HepG2 (cell line): Measurements from ENCODE around the gene PDGFD. TPM values are rescaled to one million over a fixed set of nuclear protein-coding genes. Genes with fewer than 3 reads are reported as not detected.

Experiments used
- ATAC-seq: fragments of 200-7000 bp; cut with Tn5 transposase; 3 replicates; pipeline ENCODE4 v1.9.1; 2020; ENCODE audit warnings: mild to moderate bottlenecking, moderate library complexity
- BruUV-seq: library from RNA; stranded (reverse); fragments of 400-500 nt; replicated peaks from 2 replicates; lab custom pipeline; 2021; lab: Mats Ljungman, UMichigan
- CTCF ChIA-PET: fragments of 300-600 bp; formaldehyde crosslinking; extraction: SDS; loops from one replicate; lab custom pipeline; 2021; ENCODE audit warnings: low total read pairs, inconsistent platforms, low intra/inter-chr PET ratio; lab: Yijun Ruan, JAX
- POLR2A ChIA-PET: fragments of 350-600 bp; sonication (Branson Sonifier 250); formaldehyde crosslinking; loops from one replicate; lab custom pipeline; 2020; ENCODE audit warnings: antibody characterized with exemption, inconsistent platforms; lab: Yijun Ruan, JAX
- DNase-seq: peaks from one replicate; pipeline ENCODE4 v3.0.0-alpha.2; 2015; ENCODE audit warnings: low spot score
- FAIRE-seq: peaks from 3 replicates; lab custom pipeline; 2011; peaks lifted over from hg19 to GRCh38; lab: Jason Lieb, UNC
- H2AFZ ChIP-seq: one replicate; pipeline ENCODE4 v1.6.1; 2011; ENCODE audit warnings: low read length, inconsistent platforms
- H3K27ac ChIP-seq: fragments of 300-600 bp; 3 replicates; pipeline ENCODE4 v1.8.0; 2011; ENCODE audit warnings: mixed run types, mild to moderate bottlenecking, mixed read lengths, low read length, inconsistent platforms; ENCODE audit not compliant: insufficient read depth; ENCODE audit errors: extremely low read length
- H3K27me3 ChIP-seq, 2 experiments: fragments of 200-600 bp in 1 of 2; 2 replicates in 1 of 2; 3 replicates in 1 of 2; pipeline versions ENCODE4 v1.6.0 to v1.8.0; 2011; ENCODE audit warnings: low read length in 2 of 2, mild to moderate bottlenecking in 2 of 2, moderate library complexity in 2 of 2, inconsistent platforms in 1 of 2; ENCODE audit not compliant: insufficient read depth in 2 of 2, control insufficient read depth in 1 of 2
- H3K36me3 ChIP-seq, 2 experiments: fragments of 200-600 bp in 1 of 2; replicated peaks in 1 of 2; 2 replicates in 1 of 2; 3 replicates in 1 of 2; pipeline versions ENCODE4 v1.5.1 to v1.8.0; 2011; ENCODE audit warnings: low read length in 2 of 2, inconsistent platforms in 1 of 2; ENCODE audit not compliant: insufficient read depth in 2 of 2, control insufficient read depth in 1 of 2
- H3K4me1 ChIP-seq: 2 replicates; pipeline ENCODE4 v1.5.1; 2012; ENCODE audit warnings: low read length, inconsistent platforms; ENCODE audit not compliant: insufficient read depth
- H3K4me2 ChIP-seq: 2 replicates; pipeline ENCODE4 v1.6.0; 2011; ENCODE audit warnings: low read depth, low read length, inconsistent platforms
- H3K4me3 ChIP-seq, 3 experiments: fragments of 200-600 bp in 1 of 3; sonication (generic), shearing (Covaris generic) in 1 of 3; replicated peaks in 1 of 3; 2 replicates each; pipeline ENCODE4 v1.5.1; 2011 to 2016; ENCODE audit warnings: low read length in 3 of 3, inconsistent platforms in 2 of 3, low read depth in 2 of 3, mild to moderate bottlenecking in 2 of 3, control low read depth in 1 of 3, mixed read lengths in 1 of 3; ENCODE audit not compliant: insufficient read depth in 1 of 3
- H3K79me2 ChIP-seq: one replicate; pipeline ENCODE4 v1.6.1; 2011; ENCODE audit warnings: low read length, inconsistent platforms; ENCODE audit not compliant: insufficient read depth
- H3K9ac ChIP-seq: 2 replicates; pipeline ENCODE4 v1.6.0; 2011; ENCODE audit warnings: mild to moderate bottlenecking, low read depth, low read length, inconsistent platforms; ENCODE audit not compliant: insufficient read depth
- H3K9me3 ChIP-seq: 2 replicates; pipeline ENCODE4 v1.5.1; 2012; ENCODE audit warnings: mild to moderate bottlenecking, low read length
- H4K20me1 ChIP-seq: 2 replicates; pipeline ENCODE4 v1.6.0; 2011; ENCODE audit warnings: inconsistent platforms, mild to moderate bottlenecking, low read length, moderate library complexity; ENCODE audit not compliant: insufficient read depth
- EZH2 ChIP-seq: conservative IDR thresholded peaks from 2 replicates; pipeline ENCODE4 v1.6.1; 2012; ENCODE audit warnings: mild to moderate bottlenecking, low read depth, low read length, moderate library complexity
- HBP1 ChIP-seq: IDR thresholded peaks from 2 replicates; pipeline ENCODE4 v1.6.1; 2016; ENCODE audit warnings: low read depth, control low read depth
- HIC2 ChIP-seq: sonication (generic); formaldehyde crosslinking; IDR thresholded peaks from 2 replicates; pipeline ENCODE4 v1.9.0; 2022; ENCODE audit warnings: low read depth, missing genetic modification reagents
- KDM5A ChIP-seq: fragments of 200-600 bp; sonication (generic); IDR thresholded peaks from 2 replicates; pipeline ENCODE4 v1.7.0; 2018; ENCODE audit warnings: antibody characterized with exemption, mild to moderate bottlenecking, low read length, borderline replicate concordance
- SALL2 ChIP-seq: sonication (generic); formaldehyde crosslinking; IDR thresholded peaks from 2 replicates; pipeline ENCODE4 v1.8.1; 2023; ENCODE audit warnings: mild to moderate bottlenecking, missing genetic modification reagents, inconsistent platforms
- STAT5B ChIP-seq: sonication (generic); formaldehyde crosslinking; IDR thresholded peaks from 2 replicates; pipeline ENCODE4 v1.4.0; 2020; ENCODE audit warnings: missing genetic modification reagents
- ZHX2 ChIP-seq, 2 experiments: sonication (generic) in 1 of 2; formaldehyde crosslinking in 1 of 2; IDR thresholded peaks; 2 replicates each; pipeline versions ENCODE4 v1.6.1 to v1.9.0; 2014 to 2022; ENCODE audit warnings: antibody characterized with exemption in 1 of 2, borderline replicate concordance in 1 of 2, inconsistent platforms in 1 of 2, low read depth in 1 of 2, missing genetic modification reagents in 1 of 2
- ZNF432 ChIP-seq: sonication (generic); formaldehyde crosslinking; IDR thresholded peaks from 2 replicates; pipeline ENCODE4 v1.5.0; 2020; ENCODE audit warnings: missing genetic modification reagents, mild to moderate bottlenecking, borderline replicate concordance
- ZNF710 ChIP-seq: sonication (generic); formaldehyde crosslinking; IDR thresholded peaks from 2 replicates; pipeline ENCODE4 v1.5.0; 2020; ENCODE audit warnings: mild to moderate bottlenecking, missing genetic modification reagents, borderline replicate concordance
- ZNF883 ChIP-seq: sonication (generic); formaldehyde crosslinking; IDR thresholded peaks from 2 replicates; pipeline ENCODE4 v1.5.1; 2020; ENCODE audit warnings: mild to moderate bottlenecking, missing genetic modification reagents; ENCODE audit errors: not compliant biosample characterization
- WGBS: methylation state at CpG from one replicate; pipeline ENCODE4 v1.1.6; 2017; ENCODE audit warnings: low lambda C conversion rate; 5-methylcytosine and 5-hydroxymethylcytosine counted together
- in situ Hi-C: cut with HindIII; loops from 2 replicates; pipeline ENCODE4 v1.10.0; 2017; ENCODE audit warnings: low pct_unique_long_range_greater_than_20kb; ENCODE audit not compliant: extremely low pct_ligation_motif_present
- intact Hi-C: fragments of 100-400 bp; cut with micrococcal nuclease; formaldehyde crosslinking; loops from one replicate; pipeline ENCODE4 v1.10.0; 2022; ENCODE audit not compliant: unreplicated experiment
- polyA plus RNA-seq, 8 experiments: library from polyadenylated mRNA; depleted of rRNA in 3 of 8; stranded (reverse) in 7 of 8; unstranded in 1 of 8; fragments of >200 nt; fragmentation: Illumina TruSeq in 4 of 8; extraction: Trizol in 4 of 8; gene quantifications; 2 replicates each; pipeline versions ENCODE4 v1.2.1 to v1.2.3, GENCODE V29; 2011 to 2016; ENCODE audit warnings: low read depth in 4 of 8, missing spikeins in 1 of 8, mixed read lengths in 1 of 8; ENCODE audit not compliant: insufficient read depth in 1 of 8
- total RNA-seq, 5 experiments: library from RNA; depleted of rRNA; stranded (reverse); fragments of >200 nt; fragmentation: Illumina TruSeq; extraction: Trizol; gene quantifications; 2 replicates each; pipeline ENCODE4 v1.2.3, GENCODE V29; 2016; ENCODE audit warnings: low read depth in 1 of 5

The PDGFD gene
- total and polyA plus RNA-seq, 2 of the 13 experiments (the other 11 are each of a cell fraction or from before 2014, with no cell fraction given), result 0.09 to 0.29 TPM

GRCh38 chr11:103994518-103994917 is 169.4 kb downstream of the PDGFD start:
- Histone ChIP-seq H2AFZ (no peak overlapping the region), H3K4me1 (no peaks in the 10 kb centered on the region), H3K79me2 (no peaks in the 10 kb centered on the region), H3K9me3 (no peaks in the 10 kb centered on the region), H3K36me3 (no peaks in the 10 kb centered on the region), H3K27ac (no peak overlapping the region), H3K9ac (no peak overlapping the region), H3K4me3 (no peak overlapping the region), H4K20me1 (no peaks in the 10 kb centered on the region), H3K27me3 (no peaks in the 10 kb centered on the region), H3K4me2 (no peak overlapping the region)
- TF ChIP-seq ZHX2 (IDR thresholded peaks at IDR 0.05; ENCODE audit: low read depth) (no peak), ZHX2 (CRISPR knock-in tag; IDR thresholded peaks at IDR 0.05; ENCODE audit: borderline replicate concordance) (no peak), EZH2 (no peak), KDM5A (no peak), ZNF883 (no peak), SALL2 (no peak), HIC2 (CRISPR knock-in tag) (no peak), ZNF710 (CRISPR knock-in tag) (no peak), STAT5B (CRISPR knock-in tag) (no peak), HBP1 (CRISPR knock-in tag) (no peak), ZNF432 (no peak)
- in situ Hi-C loops (no loop called here), intact Hi-C loops (no loop called here)
- CTCF ChIA-PET, result no interaction called here
- ATAC-seq (no peak), FAIRE-seq (no peak), DNase-seq (no peak)
- POLR2A ChIA-PET, result no interaction called here
- no TSS peak for BruUV-seq
- 6% methylated on average over 2 of the region's 2 CpGs for WGBS
